NCI-H460 (cell line): ENCODE measurements around the gene AQP9. TPM values are rescaled to one million over a fixed set of nuclear protein-coding genes. Genes with fewer than 3 reads are reported as not detected.
"Not testable (repeated sequence)": the region's sequence is repeated elsewhere in the genome, so short reads cannot be mapped to it uniquely, and the experiment has no call there.

Experiments used
- DNase-seq: peaks from one replicate; pipeline ENCODE4 v3.0.0-alpha.2; 2016; ENCODE audit warnings: low read depth; ENCODE audit errors: extremely low read depth
- total RNA-seq: library from RNA; depleted of rRNA; stranded (reverse); fragments of >200 nt; shearing (Covaris generic); gene quantifications from 2 replicates; pipeline ENCODE4 v1.2.3, GENCODE V29; 2014

AQP9 gene
- total RNA-seq, 1 experiment from 2014 or later = not detected

GRCh38 chr15:58175955-58176354, 37.8 kb downstream of the AQP9 start:
- no peak for DNase-seq

- DNase-seq = no peak
Observed at GRCh38 chr15:58178668-58179067, 40.5 kb downstream of the AQP9 start.

- no peak for DNase-seq
Observed at GRCh38 chr15:58179206-58179605, 41.0 kb downstream of the AQP9 start.

- no peak for DNase-seq
Observed at GRCh38 chr15:58179741-58180381, 41.7 kb downstream of the AQP9 start.

- peak; percentile 41 for DNase-seq
Observed at GRCh38 chr15:58182460-58183163, 44.4 kb downstream of the AQP9 start.

DNA sequence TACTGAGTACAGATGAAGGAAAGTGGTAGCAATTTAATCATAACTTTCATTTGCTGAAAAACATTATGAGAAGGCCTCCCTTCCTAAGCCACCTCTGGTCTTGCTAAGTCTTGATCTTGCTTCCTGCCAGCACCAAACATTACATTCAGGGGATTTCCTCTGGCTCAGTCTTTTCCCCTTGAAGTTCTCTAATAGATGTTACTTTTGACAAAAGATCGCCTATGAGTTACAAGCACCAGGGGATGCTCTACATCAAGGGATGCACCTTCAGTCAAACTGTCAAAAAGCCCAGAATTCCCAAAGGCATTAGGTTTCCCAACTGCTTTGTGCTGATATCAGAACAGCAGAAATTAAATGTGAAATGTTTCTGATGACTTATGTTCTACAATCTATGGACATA, 47.3 kb downstream of the AQP9 start:
- DNase-seq = no peak

DNA sequence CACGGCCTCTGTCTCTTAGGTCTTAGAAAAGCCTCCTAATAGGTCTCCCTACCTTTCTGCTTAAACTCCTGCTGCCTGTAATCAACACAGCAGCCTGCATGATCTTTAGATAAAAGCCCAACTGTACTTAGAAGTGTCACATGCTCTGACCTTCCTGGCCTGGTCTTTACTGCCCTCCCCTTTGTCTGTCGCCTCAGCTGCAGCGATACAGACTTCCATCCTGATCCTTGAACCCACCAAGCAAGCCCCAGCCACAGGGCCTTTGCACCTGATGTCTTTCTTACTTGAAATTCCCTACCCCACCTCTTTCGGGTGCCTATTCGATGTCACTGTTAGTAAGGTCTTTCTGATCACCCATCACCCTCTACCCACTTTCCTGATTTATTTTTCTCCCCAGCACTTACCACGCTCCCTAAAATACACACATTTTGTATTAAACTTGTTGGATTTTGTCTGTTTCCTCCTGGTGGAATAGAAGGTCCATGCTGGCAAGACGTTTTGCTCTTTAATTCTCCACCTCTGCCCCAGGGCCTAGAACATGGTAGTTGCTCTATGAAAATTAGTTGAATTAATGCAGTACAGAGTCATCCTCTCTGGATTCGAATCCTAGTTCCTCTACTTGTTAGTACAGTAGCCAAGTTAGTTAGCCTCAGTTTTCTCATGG, 51.1 kb downstream of the AQP9 start:
- no peak for DNase-seq

DNA sequence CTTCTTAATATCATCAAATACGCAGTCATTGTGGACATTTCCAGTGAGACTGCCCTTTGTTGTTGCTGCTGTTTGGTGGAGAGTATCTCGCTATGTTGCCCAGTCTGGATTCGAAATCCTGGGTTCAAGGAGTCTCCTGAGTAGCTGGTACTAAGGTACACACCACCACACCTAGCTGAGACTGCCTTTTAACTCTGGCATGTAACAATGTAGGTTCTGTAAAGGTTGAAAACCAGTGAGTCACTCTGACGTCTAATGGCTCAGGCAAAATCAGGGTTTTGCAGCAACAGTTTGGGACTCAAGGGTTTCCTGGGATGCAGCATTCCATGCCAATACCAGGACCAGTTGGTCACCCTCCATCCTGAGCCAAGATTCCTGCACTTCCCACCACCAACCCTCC, 52.2 kb downstream of the AQP9 start:
- DNase-seq = no peak

DNA sequence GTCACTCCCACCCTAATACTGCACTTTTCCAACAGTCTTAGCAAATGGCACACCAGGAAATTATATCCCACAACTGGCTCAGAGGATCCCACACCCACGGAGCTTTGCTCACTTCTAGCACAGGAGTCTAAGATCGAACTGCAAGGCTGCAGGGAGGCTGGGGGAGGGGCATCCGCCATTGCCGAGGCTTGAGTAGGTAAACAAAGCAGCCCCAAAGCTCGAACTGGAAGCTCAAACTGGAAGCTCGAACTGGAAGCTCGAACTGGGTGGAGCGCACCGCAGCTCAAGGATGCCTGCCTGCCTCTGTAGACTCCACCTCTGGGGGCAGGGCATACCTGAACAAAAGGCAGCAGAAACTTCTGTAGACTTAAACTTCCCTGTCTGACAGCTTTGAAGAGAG, 55.5 kb downstream of the AQP9 start:
- not testable (repeated sequence) for DNase-seq

- no peak for DNase-seq
Observed at GRCh38 chr15:58200739-58201138, 62.6 kb downstream of the AQP9 start.

DNA sequence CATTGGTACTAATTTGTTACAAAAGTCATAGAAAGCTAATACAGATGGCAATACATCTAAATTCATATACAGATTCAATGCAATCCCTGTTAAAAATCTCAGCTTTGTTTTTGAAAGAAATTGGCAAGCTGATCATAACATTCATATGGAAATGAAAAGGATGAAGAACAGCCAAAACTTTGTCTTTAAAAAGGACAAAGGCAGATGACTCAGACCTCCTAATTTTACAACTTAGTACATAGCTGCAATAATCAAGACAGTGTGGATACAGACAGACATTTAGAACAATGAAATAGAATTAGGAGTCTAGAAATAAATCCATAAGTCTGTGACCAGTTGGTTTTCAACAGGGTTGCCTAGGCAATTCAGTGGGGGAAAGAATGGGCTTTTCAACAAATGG, 63.3 kb downstream of the AQP9 start:
- DNase-seq = no peak

- no peak for DNase-seq
Observed at GRCh38 chr15:58203537-58203936, 65.4 kb downstream of the AQP9 start.

- no peak for DNase-seq
Observed at GRCh38 chr15:58206151-58206550, 68.0 kb downstream of the AQP9 start.

DNA sequence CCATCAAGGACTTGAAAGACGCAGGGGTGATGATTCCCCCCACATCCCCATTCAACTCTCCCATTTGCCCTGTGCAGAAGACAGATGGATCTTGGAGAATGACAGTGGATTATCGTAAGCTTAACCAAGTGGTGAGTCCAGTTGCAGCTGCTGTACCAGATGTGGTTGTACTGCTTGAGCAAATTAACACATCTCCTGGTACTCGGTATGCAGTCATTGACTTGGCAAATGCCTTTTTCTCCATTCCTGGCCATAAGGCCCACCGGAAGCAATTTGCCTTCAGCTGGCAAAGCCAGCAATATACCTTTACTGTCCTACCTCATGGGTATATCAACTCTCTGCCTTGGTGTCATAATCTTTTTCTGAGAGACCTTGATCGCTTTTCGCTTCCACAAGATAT, 70.0 kb downstream of the AQP9 start:
- not testable (repeated sequence) for DNase-seq

DNA sequence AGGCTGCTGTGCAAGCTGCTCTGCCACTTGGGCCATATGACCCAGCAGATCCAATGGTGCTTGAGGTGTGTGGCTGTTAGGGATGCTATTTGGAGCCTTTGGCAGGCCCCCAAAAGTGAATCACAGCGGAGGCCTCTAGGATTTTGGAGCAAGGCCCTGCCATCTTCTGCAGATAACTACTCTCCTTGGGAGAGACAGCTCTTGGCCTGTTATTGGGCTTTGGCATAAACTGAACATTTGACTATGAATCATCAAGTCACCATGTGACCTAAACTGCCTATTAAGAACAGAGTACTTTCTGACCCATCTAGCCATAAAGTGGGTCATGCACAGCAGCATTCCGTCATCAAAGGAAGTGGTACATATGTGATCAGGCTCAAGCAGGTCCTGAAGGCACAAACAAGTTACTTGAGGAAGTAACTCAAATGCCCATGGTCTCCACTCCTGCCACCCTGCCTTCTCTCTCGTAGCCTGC, 70.9 kb downstream of the AQP9 start:
- not testable (repeated sequence) for DNase-seq

DNA sequence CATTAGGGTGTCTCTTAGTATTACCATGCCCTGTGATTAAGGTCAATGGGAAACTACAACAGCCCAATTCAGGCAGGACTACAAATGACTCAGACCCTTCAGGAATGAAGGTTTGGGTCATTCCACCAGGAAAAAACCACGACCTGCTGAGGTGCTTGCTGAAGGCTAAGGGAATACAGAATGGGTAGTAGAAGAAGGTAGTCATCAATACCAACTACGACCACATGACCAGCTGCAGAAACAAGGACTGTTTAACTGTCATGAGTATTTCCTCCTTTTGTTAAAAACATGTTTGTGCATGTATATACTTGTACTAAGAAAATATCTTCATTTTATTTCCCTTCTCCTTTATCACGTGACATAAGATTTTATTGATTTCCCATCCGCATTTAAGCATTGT, 71.8 kb downstream of the AQP9 start:
- not testable (repeated sequence) for DNase-seq

DNA sequence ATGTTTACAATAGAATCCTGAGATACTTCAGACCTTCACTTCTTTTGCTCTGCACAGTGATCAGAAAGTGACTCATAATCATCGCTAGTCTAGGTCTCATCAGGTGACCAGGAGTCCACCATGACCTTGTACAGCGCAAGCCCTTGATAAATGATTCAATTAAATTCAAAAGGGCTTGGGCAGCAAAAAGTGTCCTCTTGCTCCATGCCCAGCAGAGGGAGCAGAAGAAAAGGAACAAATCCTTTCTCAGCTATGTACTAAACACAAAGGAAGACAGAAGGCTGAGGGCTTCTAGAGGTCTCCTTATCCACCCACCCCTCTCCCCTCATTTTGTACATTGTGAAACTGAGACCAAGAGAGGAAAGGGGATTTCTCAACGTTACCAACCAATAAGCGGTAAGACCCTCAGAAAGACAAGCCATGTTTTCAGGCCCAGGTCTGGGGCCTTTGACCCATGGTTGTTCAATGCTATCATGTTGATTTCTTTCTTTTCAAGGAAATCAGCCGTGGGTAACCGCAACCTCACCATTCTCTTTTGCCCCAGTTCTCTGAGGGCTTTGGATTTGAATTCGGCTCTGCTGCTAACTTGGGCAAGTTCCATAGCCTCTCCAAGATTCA, 74.8 kb downstream of the AQP9 start:
- DNase-seq = peak; percentile 19

DNA sequence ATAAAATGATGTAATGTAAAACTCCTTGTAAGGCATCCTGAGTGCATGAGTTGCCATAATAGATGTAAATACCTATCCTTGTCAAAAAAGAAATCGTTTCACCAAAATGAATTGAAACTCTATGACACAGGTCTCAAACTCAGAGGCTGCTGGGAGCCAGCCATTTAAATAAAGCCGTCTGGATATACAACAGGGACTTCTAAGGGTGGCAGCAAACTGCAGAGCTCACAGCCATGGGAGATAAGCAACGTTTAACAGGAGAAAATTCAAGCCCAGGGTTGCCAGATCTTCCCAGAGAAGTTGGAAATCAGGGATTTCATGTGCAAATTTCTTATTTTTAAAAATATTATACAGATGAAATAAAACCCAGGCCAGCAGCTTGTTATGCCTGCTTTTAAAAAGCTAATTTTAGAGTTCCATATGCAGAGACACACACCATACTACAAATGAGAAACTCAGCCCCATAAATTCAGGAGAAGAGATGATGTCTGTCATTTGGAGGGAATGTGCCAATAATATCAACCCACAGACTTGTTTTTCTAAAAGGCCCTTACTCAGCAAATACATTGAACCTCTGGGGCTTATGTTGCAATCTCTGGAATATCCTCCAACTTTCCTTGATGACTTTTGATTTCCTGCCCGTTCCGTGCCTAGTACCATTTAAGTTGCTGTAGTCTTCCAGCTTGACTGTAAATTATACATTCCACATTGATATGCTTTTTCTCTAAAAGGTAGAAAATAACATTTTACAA, 75.6 kb downstream of the AQP9 start:
- no peak for DNase-seq

DNA sequence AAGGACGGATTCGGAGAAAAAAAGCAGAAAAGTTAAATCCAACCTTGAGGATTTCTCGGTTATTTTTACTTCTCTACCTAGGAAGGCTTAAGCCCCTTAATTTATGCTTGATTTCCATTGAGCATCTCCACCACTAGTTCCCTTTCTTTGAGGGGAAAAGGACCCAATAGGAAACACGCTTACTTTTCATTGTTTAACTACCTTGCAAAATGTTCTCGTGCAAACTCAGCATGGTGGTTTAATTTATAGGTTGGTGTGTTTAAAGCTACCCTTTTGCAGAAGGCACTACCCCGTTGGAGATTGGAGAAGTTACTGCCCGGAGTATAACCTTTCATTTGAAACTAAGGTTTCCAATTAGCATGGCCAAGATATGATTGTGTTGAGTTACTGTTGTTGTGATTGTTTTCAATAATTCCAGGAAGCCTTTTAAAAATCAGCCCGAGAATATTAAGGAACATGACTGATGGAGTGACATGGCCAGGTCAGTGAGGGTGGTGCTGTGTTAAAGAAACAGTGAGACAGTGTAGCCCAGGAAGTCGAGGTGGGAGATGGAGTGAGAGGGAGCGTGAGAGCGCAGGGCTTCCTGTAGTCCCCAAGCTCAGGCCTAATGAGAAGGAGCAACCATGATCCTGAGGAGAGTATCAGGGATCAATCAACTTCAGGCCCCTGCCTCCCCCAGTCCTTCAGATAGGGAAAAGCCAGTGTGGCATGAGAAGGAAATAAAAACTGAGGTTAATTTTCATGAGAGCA, 76.6 kb downstream of the AQP9 start:
- no peak for DNase-seq

- DNase-seq = no peak
Observed at GRCh38 chr15:58217460-58217859, 79.3 kb downstream of the AQP9 start.
